ENCODE results near the gene PHKG1.

- TF ChIP-seq POLR2A (IDR thresholded peaks at IDR 0.05), result no peak
- no peak for TF ChIP-seq CTCF (IDR thresholded peaks at IDR 0.05)
- no peak for TF ChIP-seq POLR2AphosphoS5 (IDR thresholded peaks at IDR 0.05)
Measured at GRCh38 chr7:56040730-56041129, 52.0 kb downstream of the PHKG1 start.

Data from breast epithelium (tissue), 3 donors.